Prostate gland (tissue), 2 donors: Measurements from ENCODE around the gene CHST13.

Experiments
- POLR2A ChIP-seq: fragments of 450-650 bp; IDR thresholded peaks from one replicate; pipeline ENCODE4 v1.6.1; 2016; ENCODE audit warnings: antibody characterized with exemption, mild to moderate bottlenecking
- TF ChIP-seq, protein P1 (sequence below), 4 experiments: fragments of 200-600 bp in 2 of 4; fragments of 450-650 bp in 2 of 4; sonication (generic) in 2 of 4; IDR thresholded peaks; 1 replicate in 3 of 4; 2 replicates in 1 of 4; pipeline ENCODE4 v1.5.1; 2016 to 2019; ENCODE audit warnings: antibody characterized with exemption in 4 of 4, mild to moderate bottlenecking in 2 of 4, moderate library complexity in 2 of 4

- TF ChIP-seq, protein P1, sequence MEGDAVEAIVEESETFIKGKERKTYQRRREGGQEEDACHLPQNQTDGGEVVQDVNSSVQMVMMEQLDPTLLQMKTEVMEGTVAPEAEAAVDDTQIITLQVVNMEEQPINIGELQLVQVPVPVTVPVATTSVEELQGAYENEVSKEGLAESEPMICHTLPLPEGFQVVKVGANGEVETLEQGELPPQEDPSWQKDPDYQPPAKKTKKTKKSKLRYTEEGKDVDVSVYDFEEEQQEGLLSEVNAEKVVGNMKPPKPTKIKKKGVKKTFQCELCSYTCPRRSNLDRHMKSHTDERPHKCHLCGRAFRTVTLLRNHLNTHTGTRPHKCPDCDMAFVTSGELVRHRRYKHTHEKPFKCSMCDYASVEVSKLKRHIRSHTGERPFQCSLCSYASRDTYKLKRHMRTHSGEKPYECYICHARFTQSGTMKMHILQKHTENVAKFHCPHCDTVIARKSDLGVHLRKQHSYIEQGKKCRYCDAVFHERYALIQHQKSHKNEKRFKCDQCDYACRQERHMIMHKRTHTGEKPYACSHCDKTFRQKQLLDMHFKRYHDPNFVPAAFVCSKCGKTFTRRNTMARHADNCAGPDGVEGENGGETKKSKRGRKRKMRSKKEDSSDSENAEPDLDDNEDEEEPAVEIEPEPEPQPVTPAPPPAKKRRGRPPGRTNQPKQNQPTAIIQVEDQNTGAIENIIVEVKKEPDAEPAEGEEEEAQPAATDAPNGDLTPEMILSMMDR (IDR thresholded peaks at IDR 0.05) = no peak
- no peak for TF ChIP-seq POLR2A
Observed at GRCh38 chr3:126518779-126519177, 5.2 kb upstream of the CHST13 start.
